Liver (tissue), 9 donors: ENCODE results near the gene TDRD7. TPM values are rescaled to one million over a fixed set of nuclear protein-coding genes. Genes with fewer than 3 reads are reported as not detected.
A peak's percentile ranks its signal among the peaks of the same experiment; 100 is the strongest.

Experiments used
- DNase-seq: peaks from one replicate; pipeline ENCODE4 v3.0.0-alpha.2; 2017; ENCODE audit warnings: low spot score
- H3K27ac ChIP-seq, 2 donors: one replicate each; pipeline ENCODE4 v1.7.0; 2013; ENCODE audit warnings: inconsistent platforms in 2 of 2, low read length in 2 of 2, control low read depth in 1 of 2, low read depth in 1 of 2, mild to moderate bottlenecking in 1 of 2
- H3K27me3 ChIP-seq, 4 donors: one replicate each; pipeline versions ENCODE4 v1.6.1 to v1.7.0; 2013; ENCODE audit warnings: low read length in 3 of 4, inconsistent platforms in 1 of 4, mild to moderate bottlenecking in 1 of 4, moderate library complexity in 1 of 4; ENCODE audit not compliant: control insufficient read depth in 4 of 4, insufficient read depth in 4 of 4
- H3K36me3 ChIP-seq, 4 donors: one replicate each; pipeline versions ENCODE4 v1.6.1 to v1.7.0; 2013; ENCODE audit warnings: low read length in 3 of 4, mild to moderate bottlenecking in 3 of 4, low read depth in 1 of 4, moderate library complexity in 1 of 4; ENCODE audit not compliant: control insufficient read depth in 4 of 4, insufficient read depth in 3 of 4
- H3K4me1 ChIP-seq, 4 donors: one replicate each; pipeline versions ENCODE4 v1.6.1 to v1.7.0; 2013; ENCODE audit warnings: low read length in 3 of 4, mild to moderate bottlenecking in 3 of 4, moderate library complexity in 1 of 4; ENCODE audit not compliant: control insufficient read depth in 4 of 4, insufficient read depth in 4 of 4
- H3K4me3 ChIP-seq, 3 donors: one replicate each; pipeline versions ENCODE4 v1.6.1 to v1.7.0; 2013; ENCODE audit warnings: low read length in 3 of 3, control low read depth in 1 of 3, low read depth in 1 of 3, mild to moderate bottlenecking in 1 of 3
- H3K9ac ChIP-seq, 2 donors: one replicate each; pipeline ENCODE4 v1.7.0; 2013; ENCODE audit warnings: low read length in 2 of 2, mild to moderate bottlenecking in 2 of 2, moderate library complexity in 2 of 2, control low read depth in 1 of 2, low read depth in 1 of 2
- H3K9me3 ChIP-seq, 4 donors: one replicate each; pipeline versions ENCODE4 v1.6.1 to v1.7.0; 2013; ENCODE audit warnings: low read length in 3 of 4; ENCODE audit not compliant: control insufficient read depth in 4 of 4
- ATF3 ChIP-seq: IDR thresholded peaks from 2 replicates; pipeline ENCODE4 v1.6.1; 2016; ENCODE audit warnings: antibody characterized with exemption
- CTCF ChIP-seq: fragments of 150-350 bp; IDR thresholded peaks from 2 replicates; pipeline ENCODE4 v1.5.1; 2017; ENCODE audit warnings: improper control_type of control experiment, low read depth, low read length; ENCODE audit not compliant: missing input control
- EGR1 ChIP-seq, 2 donors: IDR thresholded peaks; 2 replicates each; pipeline ENCODE4 v1.6.1; 2016 to 2018; ENCODE audit warnings: antibody characterized with exemption in 2 of 2, low read depth in 2 of 2
- FOXA1 ChIP-seq: IDR thresholded peaks from 2 replicates; pipeline ENCODE4 v1.6.1; 2016; ENCODE audit warnings: antibody characterized with exemption
- FOXA2 ChIP-seq: IDR thresholded peaks from 2 replicates; pipeline ENCODE4 v1.6.1; 2016; ENCODE audit warnings: antibody characterized with exemption
- GABPA ChIP-seq, 2 donors: IDR thresholded peaks in 1 of 2; conservative IDR thresholded peaks in 1 of 2; 2 replicates each; pipeline ENCODE4 v1.6.1; 2016; ENCODE audit warnings: antibody characterized with exemption in 2 of 2, mild to moderate bottlenecking in 1 of 2, moderate library complexity in 1 of 2
- HNF4A ChIP-seq, 2 donors: conservative IDR thresholded peaks; 2 replicates each; pipeline ENCODE4 v1.6.1; 2016; ENCODE audit warnings: antibody characterized with exemption in 2 of 2, mild to moderate bottlenecking in 2 of 2
- HNF4G ChIP-seq: IDR thresholded peaks from 2 replicates; pipeline ENCODE4 v1.6.1; 2016; ENCODE audit warnings: antibody characterized with exemption
- JUND ChIP-seq, 2 donors: IDR thresholded peaks; 2 replicates each; pipeline ENCODE4 v1.6.1; 2016; ENCODE audit warnings: antibody characterized with exemption in 2 of 2
- NR2F2 ChIP-seq: IDR thresholded peaks from 2 replicates; pipeline ENCODE4 v1.6.1; 2016; ENCODE audit warnings: antibody characterized with exemption
- RAD21 ChIP-seq, 2 donors: IDR thresholded peaks; 2 replicates each; pipeline ENCODE4 v1.6.1; 2016; ENCODE audit warnings: antibody characterized with exemption in 2 of 2, mild to moderate bottlenecking in 2 of 2
- REST ChIP-seq: IDR thresholded peaks from 2 replicates; pipeline ENCODE4 v1.6.1; 2016; ENCODE audit warnings: antibody characterized with exemption, mild to moderate bottlenecking
- RXRA ChIP-seq, 2 donors: IDR thresholded peaks; 2 replicates each; pipeline ENCODE4 v1.6.1; 2017 to 2018; ENCODE audit warnings: antibody characterized with exemption in 2 of 2, mild to moderate bottlenecking in 1 of 2
- SP1 ChIP-seq: IDR thresholded peaks from 2 replicates; pipeline ENCODE4 v1.6.1; 2018; ENCODE audit warnings: antibody characterized with exemption, mild to moderate bottlenecking
- TAF1 ChIP-seq: conservative IDR thresholded peaks from 2 replicates; pipeline ENCODE4 v1.6.1; 2016; ENCODE audit warnings: antibody characterized with exemption, mild to moderate bottlenecking
- YY1 ChIP-seq: IDR thresholded peaks from 2 replicates; pipeline ENCODE4 v1.6.1; 2016; ENCODE audit warnings: antibody characterized with exemption, mild to moderate bottlenecking
- WGBS: extraction: QIAGEN DNeasy Blood & Tissue Kit; methylation state at CpG from one replicate; pipeline ENCODE4 v1.1.7; 2013; 5-methylcytosine and 5-hydroxymethylcytosine counted together
- polyA plus RNA-seq, 2 donors: library from polyadenylated mRNA; stranded (reverse) in 1 of 2; unstranded in 1 of 2; fragments of 200-250 nt in 1 of 2; fragments of >200 nt in 1 of 2; fragmentation: Nextera tagmentation in 1 of 2; extraction: Ambion mirVana in 1 of 2; gene quantifications; one replicate each; pipeline versions ENCODE4 v1.2.1 to v1.2.3, GENCODE V29; 2013 to 2015
- total RNA-seq, 2 donors: library from RNA; depleted of rRNA; stranded (reverse); fragments of >200 nt; gene quantifications; one replicate each; pipeline ENCODE4 v1.2.3, GENCODE V29; 2014
- TF ChIP-seq, protein P1 (sequence below): IDR thresholded peaks from 2 replicates; pipeline ENCODE4 v1.6.1; 2016; ENCODE audit warnings: antibody characterized with exemption
- TF ChIP-seq, protein P2 (sequence below): IDR thresholded peaks from 2 replicates; pipeline ENCODE4 v1.6.1; 2016; ENCODE audit warnings: antibody characterized with exemption
- donor health status: healthy.
- donor health status: healthy.
- donor health status: healthy.
- donor health status: healthy.
- donor health status: healthy.

The TDRD7 gene
- total and polyA plus RNA-seq, 4 donors = 3.6 to 6.9 (median 5.4) TPM

DNA sequence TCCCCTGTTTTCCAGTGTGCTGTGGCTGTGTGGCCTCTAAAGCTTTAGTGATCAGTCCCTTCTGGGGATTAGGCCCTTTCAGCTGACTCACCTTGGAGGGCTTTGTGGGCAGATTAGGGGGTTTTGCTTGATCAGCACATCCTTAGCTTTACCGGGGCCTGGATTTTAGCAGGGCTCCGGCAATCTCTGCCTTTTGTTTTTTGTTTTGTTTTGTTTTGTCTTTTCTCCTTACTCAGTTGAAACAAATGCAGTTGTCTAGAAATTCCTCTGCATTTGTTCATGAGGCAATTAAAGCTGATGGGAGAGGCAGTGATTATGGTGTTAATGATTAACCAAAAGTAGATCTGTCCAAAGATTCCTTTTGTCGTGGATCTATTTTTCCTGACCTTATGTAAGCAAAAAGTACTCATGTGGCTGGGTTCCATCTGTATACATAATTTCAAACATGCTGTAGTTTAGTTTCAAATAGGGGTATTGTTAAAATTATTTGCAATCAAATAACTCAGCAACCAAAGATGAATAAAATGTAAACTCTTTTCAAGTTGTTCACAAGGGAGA lies 5.2 kb upstream of the TDRD7 start:
- Histone ChIP-seq H3K27ac (no peak overlapping the region), H3K9me3 (peaks cover 0 to 4% (median 1%) of the 10 kb centered on the region in 4 donors), H3K36me3 (no peaks in the 10 kb centered on the region), H3K27me3 (no peaks in the 10 kb centered on the region), H3K9ac (no peak overlapping the region), H3K4me1 (peaks cover 5 to 15% (median 9%) of the 10 kb centered on the region in 4 donors), H3K4me3 (no peak overlapping the region)
- no peak for DNase-seq
- 32% methylated on average over 3 of the region's 3 CpGs for WGBS
- TF ChIP-seq SP1 (peak; percentile 40), EGR1 (IDR thresholded peaks at IDR 0.05; ENCODE audit: low read depth in 2 of 2) (no peak)

GRCh38 chr9:97408562-97408961 lies 3.3 kb upstream of the TDRD7 start:
- H3K27ac ChIP-seq = no peak overlapping the region
- no peaks in the 10 kb centered on the region for H3K27me3 ChIP-seq
- peaks cover 5 to 27% (median 17%) of the 10 kb centered on the region in 4 donors for H3K4me1 ChIP-seq
- no peak overlapping the region for H3K9ac ChIP-seq
- DNase-seq = no peak
- TF ChIP-seq, protein P1, sequence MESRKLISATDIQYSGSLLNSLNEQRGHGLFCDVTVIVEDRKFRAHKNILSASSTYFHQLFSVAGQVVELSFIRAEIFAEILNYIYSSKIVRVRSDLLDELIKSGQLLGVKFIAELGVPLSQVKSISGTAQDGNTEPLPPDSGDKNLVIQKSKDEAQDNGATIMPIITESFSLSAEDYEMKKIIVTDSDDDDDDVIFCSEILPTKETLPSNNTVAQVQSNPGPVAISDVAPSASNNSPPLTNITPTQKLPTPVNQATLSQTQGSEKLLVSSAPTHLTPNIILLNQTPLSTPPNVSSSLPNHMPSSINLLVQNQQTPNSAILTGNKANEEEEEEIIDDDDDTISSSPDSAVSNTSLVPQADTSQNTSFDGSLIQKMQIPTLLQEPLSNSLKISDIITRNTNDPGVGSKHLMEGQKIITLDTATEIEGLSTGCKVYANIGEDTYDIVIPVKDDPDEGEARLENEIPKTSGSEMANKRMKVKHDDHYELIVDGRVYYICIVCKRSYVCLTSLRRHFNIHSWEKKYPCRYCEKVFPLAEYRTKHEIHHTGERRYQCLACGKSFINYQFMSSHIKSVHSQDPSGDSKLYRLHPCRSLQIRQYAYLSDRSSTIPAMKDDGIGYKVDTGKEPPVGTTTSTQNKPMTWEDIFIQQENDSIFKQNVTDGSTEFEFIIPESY = no peak
- TF ChIP-seq RXRA (IDR thresholded peaks at IDR 0.05) = no peak
- TF ChIP-seq YY1 = no peak
- no peak for TF ChIP-seq NR2F2
- TF ChIP-seq FOXA1 = no peak
- TF ChIP-seq FOXA2 = no peak
- TF ChIP-seq HNF4G = no peak
- no peak for TF ChIP-seq ATF3
- TF ChIP-seq GABPA (IDR thresholded peaks at IDR 0.05 in 1 of 2, conservative IDR thresholded peaks at IDR 0.05 in 1 of 2) = no peak
- TF ChIP-seq TAF1 = no peak
- TF ChIP-seq, protein P2, sequence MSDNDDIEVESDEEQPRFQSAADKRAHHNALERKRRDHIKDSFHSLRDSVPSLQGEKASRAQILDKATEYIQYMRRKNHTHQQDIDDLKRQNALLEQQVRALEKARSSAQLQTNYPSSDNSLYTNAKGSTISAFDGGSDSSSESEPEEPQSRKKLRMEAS = no peak
- TF ChIP-seq RAD21 (IDR thresholded peaks at IDR 0.05) = no peak
- TF ChIP-seq EGR1 (IDR thresholded peaks at IDR 0.05; ENCODE audit: low read depth in 2 of 2) = no peak
- no peak for TF ChIP-seq SP1
- no peak for TF ChIP-seq JUND (IDR thresholded peaks at IDR 0.05)
- no peak for TF ChIP-seq REST
- TF ChIP-seq CTCF = no peak
- TF ChIP-seq HNF4A (conservative IDR thresholded peaks at IDR 0.05) = no peak
- H3K4me3 ChIP-seq = no peak overlapping the region
- no peaks in the 10 kb centered on the region for H3K36me3 ChIP-seq
- peaks cover 0 to 1% (median 1%) of the 10 kb centered on the region in 4 donors for H3K9me3 ChIP-seq
- WGBS = 93% methylated on average over 4 of the region's 4 CpGs
